Hepatocyte (in vitro differentiated cells): ENCODE data around the gene C14orf93. TPM values are rescaled to one million over a fixed set of nuclear protein-coding genes. Genes with fewer than 3 reads are reported as not detected.

Experiments used
- DNase-seq: peaks from one replicate; pipeline ENCODE4 v3.0.0-alpha.2; 2016; ENCODE audit warnings: low spot score
- H2AFZ ChIP-seq: fragments of 200-600 bp; sonication (generic); 2 replicates; pipeline ENCODE4 v1.6.0; 2016; ENCODE audit warnings: antibody characterized with exemption, mild to moderate bottlenecking
- H3K27ac ChIP-seq: fragments of 200-600 bp; sonication (generic); 2 replicates; pipeline ENCODE4 v1.5.1; 2016; ENCODE audit warnings: mild to moderate bottlenecking
- H3K27me3 ChIP-seq: fragments of 200-600 bp; sonication (generic); 2 replicates; pipeline ENCODE4 v1.6.1; 2016
- H3K36me3 ChIP-seq: fragments of 200-600 bp; sonication (generic); replicated peaks from 2 replicates; pipeline ENCODE4 v1.5.1; 2016; ENCODE audit warnings: low read depth; ENCODE audit not compliant: insufficient read depth
- H3K4me1 ChIP-seq: fragments of 200-600 bp; sonication (generic); 2 replicates; pipeline ENCODE4 v1.5.1; 2016; ENCODE audit warnings: mild to moderate bottlenecking, moderate library complexity; ENCODE audit not compliant: insufficient read depth
- H3K4me2 ChIP-seq: fragments of 200-600 bp; sonication (generic); 2 replicates; pipeline ENCODE4 v1.6.0; 2016
- H3K4me3 ChIP-seq: fragments of 200-600 bp; sonication (generic); 2 replicates; pipeline ENCODE4 v1.5.1; 2016; ENCODE audit warnings: mild to moderate bottlenecking
- H3K79me2 ChIP-seq: fragments of 200-600 bp; sonication (generic); 2 replicates; pipeline ENCODE4 v1.6.0; 2017; ENCODE audit warnings: mild to moderate bottlenecking
- H3K9me2 ChIP-seq: fragments of 200-600 bp; sonication (generic); replicated peaks from 2 replicates; pipeline ENCODE4 v1.6.0; 2017; ENCODE audit warnings: mild to moderate bottlenecking; ENCODE audit not compliant: insufficient read depth
- H3K9me3 ChIP-seq: fragments of 200-600 bp; sonication (generic); 2 replicates; pipeline ENCODE4 v1.5.1; 2016; ENCODE audit warnings: low read depth, mild to moderate bottlenecking
- H4K20me1 ChIP-seq: fragments of 200-600 bp; sonication (generic); 2 replicates; pipeline ENCODE4 v1.6.0; 2016; ENCODE audit warnings: mild to moderate bottlenecking; ENCODE audit not compliant: insufficient read depth, poor library complexity, severe bottlenecking
- EZH2 ChIP-seq: fragments of 200-600 bp; sonication (generic); IDR thresholded peaks from 2 replicates; pipeline ENCODE4 v1.6.1; 2016; ENCODE audit warnings: antibody characterized with exemption, mild to moderate bottlenecking, borderline replicate concordance
- EZH2phosphoT487 ChIP-seq: fragments of 200-600 bp; sonication (generic); IDR thresholded peaks from one replicate; pipeline ENCODE4 v1.6.1; 2018; ENCODE audit warnings: antibody characterized with exemption, mild to moderate bottlenecking, low read depth, moderate library complexity; ENCODE audit not compliant: unreplicated experiment, severe bottlenecking
- WGBS: methylation state at CpG from one replicate; pipeline ENCODE4 v1.1.6; 2016; ENCODE audit warnings: low lambda C conversion rate; ENCODE audit errors: missing lambda C conversion rate; 5-methylcytosine and 5-hydroxymethylcytosine counted together
- polyA plus RNA-seq: library from polyadenylated mRNA; unstranded; fragments of >200 nt; fragmentation: Nextera tagmentation; extraction: Ambion mirVana; gene quantifications from 2 replicates; pipeline ENCODE4 v1.2.1, GENCODE V29; 2016
- total RNA-seq: library from RNA; depleted of rRNA; stranded (reverse); fragments of >200 nt; gene quantifications from 2 replicates; pipeline ENCODE4 v1.2.3, GENCODE V29; 2014
- TF ChIP-seq, protein P1 (sequence below): fragments of 200-600 bp; sonication (generic); IDR thresholded peaks from 2 replicates; pipeline ENCODE4 v1.5.1; 2016; ENCODE audit warnings: antibody characterized with exemption, mild to moderate bottlenecking; ENCODE audit not compliant: poor library complexity

The C14orf93 gene
- total and polyA plus RNA-seq, 2 experiments from 2014 or later = 6.5 to 8.8 TPM

DNA sequence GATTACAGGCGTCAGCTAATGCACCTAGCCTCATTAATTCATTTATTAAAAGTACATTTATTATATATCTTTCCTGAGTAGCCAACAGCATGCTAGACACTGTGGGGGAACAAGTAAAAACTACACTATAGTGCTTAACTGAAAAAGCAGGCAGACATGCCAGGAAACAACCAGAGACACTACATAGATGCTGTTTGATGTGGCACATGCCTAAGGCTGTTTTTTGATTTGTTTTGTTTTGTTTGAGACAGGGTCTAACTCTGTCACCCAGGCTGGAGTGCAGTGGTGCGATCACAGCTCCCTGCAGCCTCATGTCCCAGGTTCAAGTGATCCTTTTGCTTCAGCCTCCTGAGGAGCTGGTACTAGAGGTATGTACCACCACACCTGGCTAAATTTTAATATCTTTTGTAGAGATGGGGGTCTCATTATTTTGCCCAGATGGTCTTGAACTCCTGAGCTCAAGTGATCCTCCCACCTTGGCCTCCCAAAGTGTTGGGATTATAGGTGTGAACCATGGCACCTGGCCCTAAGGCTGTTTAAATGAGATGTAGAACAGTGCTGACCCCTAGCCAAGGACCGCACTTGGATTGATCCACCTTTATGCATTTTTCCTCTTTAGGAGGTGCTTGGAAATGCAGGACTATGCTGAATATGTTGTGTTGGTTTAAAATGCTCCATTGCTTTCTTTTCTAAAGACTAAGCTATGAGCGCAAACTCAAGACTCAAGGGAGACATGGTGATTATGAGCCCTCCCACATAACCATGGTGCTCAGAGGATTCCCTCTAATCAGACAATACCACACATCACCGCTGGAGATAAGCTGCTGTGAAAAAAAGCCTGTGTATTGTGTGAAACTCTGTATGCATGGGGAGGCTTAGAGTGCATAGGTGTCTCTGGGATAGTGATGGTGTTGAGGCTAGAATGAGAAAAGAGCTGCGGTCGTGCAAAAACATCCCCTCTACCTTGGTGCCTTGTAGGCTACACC is 10.5 kb upstream of the C14orf93 start:
- DNase-seq = no peak
- Histone ChIP-seq H3K4me2 (no peak overlapping the region), H3K27ac (no peak overlapping the region), H3K79me2 (no peaks in the 10 kb centered on the region), H2AFZ (no peak overlapping the region), H4K20me1 (no peaks in the 10 kb centered on the region), H3K4me3 (no peak overlapping the region), H3K4me1 (peaks cover 8% of the 10 kb centered on the region), H3K36me3 (peaks cover under 1% of the 10 kb centered on the region), H3K9me2 (no peaks in the 10 kb centered on the region), H3K9me3 (no peaks in the 10 kb centered on the region), H3K27me3 (no peaks in the 10 kb centered on the region)
- TF ChIP-seq EZH2phosphoT487 (no peak), EZH2 (no peak)
- TF ChIP-seq, protein P1, sequence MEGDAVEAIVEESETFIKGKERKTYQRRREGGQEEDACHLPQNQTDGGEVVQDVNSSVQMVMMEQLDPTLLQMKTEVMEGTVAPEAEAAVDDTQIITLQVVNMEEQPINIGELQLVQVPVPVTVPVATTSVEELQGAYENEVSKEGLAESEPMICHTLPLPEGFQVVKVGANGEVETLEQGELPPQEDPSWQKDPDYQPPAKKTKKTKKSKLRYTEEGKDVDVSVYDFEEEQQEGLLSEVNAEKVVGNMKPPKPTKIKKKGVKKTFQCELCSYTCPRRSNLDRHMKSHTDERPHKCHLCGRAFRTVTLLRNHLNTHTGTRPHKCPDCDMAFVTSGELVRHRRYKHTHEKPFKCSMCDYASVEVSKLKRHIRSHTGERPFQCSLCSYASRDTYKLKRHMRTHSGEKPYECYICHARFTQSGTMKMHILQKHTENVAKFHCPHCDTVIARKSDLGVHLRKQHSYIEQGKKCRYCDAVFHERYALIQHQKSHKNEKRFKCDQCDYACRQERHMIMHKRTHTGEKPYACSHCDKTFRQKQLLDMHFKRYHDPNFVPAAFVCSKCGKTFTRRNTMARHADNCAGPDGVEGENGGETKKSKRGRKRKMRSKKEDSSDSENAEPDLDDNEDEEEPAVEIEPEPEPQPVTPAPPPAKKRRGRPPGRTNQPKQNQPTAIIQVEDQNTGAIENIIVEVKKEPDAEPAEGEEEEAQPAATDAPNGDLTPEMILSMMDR = no peak
- WGBS = 77% methylated on average over 7 of the region's 7 CpGs

DNA sequence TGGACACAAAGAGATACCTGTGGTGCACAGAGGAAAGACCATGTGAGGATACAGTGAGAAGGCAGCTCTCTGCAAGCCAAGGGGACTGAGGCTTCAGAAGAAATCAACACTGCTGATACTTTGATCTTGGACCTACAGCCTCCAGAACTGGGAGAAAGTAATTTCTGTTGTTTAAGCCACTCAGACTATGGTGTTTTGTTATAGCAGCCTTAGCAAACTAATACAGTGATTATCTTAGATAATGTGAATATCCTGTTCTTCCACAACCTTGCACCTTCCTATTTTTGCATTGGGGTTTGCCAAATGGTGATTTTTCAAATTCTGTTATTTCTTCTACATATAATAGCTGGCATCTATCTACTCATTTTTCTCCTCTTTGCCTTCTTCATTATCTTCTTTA is 8.2 kb upstream of the C14orf93 start:
- Histone ChIP-seq H3K9me2 (no peaks in the 10 kb centered on the region), H3K4me2 (no peak overlapping the region), H2AFZ (no peak overlapping the region), H3K27me3 (no peaks in the 10 kb centered on the region), H3K9me3 (no peaks in the 10 kb centered on the region), H3K4me1 (no peaks in the 10 kb centered on the region), H4K20me1 (no peaks in the 10 kb centered on the region), H3K4me3 (no peak overlapping the region), H3K79me2 (no peaks in the 10 kb centered on the region), H3K27ac (no peak overlapping the region), H3K36me3 (no peaks in the 10 kb centered on the region)
- DNase-seq = no peak
- TF ChIP-seq, protein P1 = no peak
- TF ChIP-seq EZH2 = no peak
- no peak for TF ChIP-seq EZH2phosphoT487

DNA sequence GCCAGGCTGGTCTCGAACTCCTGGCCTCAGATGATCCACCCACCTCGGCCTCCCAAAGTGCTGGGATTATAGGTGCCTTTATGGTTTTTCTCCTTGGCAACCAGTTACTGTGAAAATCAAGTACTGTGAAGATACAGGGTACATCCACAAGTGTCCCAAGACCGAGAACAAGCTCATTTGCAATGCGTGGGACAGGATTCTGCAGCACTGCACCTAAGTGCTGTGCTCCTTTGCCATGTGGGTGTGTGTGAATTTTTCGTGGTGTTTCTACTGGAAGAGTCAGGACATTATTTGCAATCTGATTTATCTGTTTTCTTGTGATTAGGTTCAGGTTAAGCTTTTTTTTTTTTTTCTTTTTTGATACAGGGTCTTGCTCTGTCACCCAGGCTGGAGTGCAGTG is 7.1 kb upstream of the C14orf93 start:
- DNase-seq = no peak
- Histone ChIP-seq H3K4me1 (no peaks in the 10 kb centered on the region), H3K27me3 (no peaks in the 10 kb centered on the region), H3K27ac (no peak overlapping the region), H3K4me3 (no peak overlapping the region), H2AFZ (no peak overlapping the region), H3K79me2 (no peaks in the 10 kb centered on the region), H4K20me1 (no peaks in the 10 kb centered on the region), H3K4me2 (no peak overlapping the region), H3K9me3 (no peaks in the 10 kb centered on the region), H3K9me2 (no peaks in the 10 kb centered on the region), H3K36me3 (no peaks in the 10 kb centered on the region)
- TF ChIP-seq, protein P1 = no peak
- no peak for TF ChIP-seq EZH2
- TF ChIP-seq EZH2phosphoT487 = no peak
- WGBS = 90% methylated on average over 5 of the region's 5 CpGs
